AG08395 (cell line): ENCODE measurements around the gene GRID1.
"Not testable (repeated sequence)": the region's sequence is repeated elsewhere in the genome, so short reads cannot be mapped to it uniquely, and the experiment has no call there.

Experiments used
- DNase-seq: peaks from one replicate; pipeline ENCODE4 v3.0.0; 2012; ENCODE audit warnings: mixed read lengths, low spot score

GRID1 gene

DNA sequence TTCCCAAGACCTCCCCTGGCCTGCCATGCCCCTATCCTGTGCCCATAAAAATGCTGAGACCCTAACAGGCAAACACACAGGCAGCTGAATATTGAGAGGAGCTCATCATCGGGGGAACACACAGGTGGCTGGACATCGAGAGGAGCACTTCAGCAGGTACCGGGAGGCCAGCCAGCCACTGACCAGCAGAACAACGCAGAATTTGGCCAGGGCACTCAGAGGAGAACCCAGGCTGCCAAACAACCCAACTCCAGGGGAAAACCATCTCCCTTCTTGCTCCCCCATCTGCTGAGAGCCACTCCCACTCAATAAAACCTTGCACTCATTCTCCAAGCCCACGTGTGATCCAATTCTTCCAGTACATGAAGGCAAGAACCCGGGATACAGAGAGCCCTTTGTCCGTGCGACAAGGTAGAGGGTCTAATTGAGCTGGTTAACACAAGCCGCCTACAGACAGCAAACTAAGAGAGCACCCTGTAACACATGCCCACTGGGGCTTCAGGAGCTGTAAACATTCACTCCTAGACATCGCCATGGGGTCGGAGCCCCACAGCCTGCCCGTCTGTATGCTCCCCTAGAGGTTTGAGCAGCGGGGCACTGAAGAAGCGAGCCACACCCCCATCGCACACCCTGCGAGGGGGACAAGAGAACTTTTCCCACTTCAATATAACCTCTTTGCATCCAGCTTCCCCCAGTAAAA is 258.8 kb downstream of the GRID1 start:
- DNase-seq, result not testable (repeated sequence)

DNA sequence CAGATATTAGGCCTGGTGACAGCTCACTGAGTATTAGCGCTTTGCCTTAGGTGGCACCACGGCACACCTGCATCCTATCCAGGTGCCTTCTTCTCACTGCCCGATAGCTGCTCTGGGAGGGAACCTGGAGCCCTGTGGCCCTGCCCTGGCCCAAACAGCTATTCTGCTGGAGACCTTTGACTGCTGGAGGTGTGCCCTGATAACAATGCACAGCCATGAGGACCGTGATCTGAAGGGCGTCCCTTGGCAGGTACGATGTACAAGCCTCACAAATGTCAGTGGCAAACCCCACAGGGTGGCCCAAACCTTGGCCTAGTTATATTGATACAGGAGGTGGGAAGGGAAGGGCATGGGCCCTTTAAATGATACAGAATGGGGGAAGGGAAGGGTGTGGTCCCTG is 259.5 kb downstream of the GRID1 start:
- no peak for DNase-seq

GRCh38 chr10:86106616-86107015 is 260.0 kb downstream of the GRID1 start:
- no peak for DNase-seq

DNA sequence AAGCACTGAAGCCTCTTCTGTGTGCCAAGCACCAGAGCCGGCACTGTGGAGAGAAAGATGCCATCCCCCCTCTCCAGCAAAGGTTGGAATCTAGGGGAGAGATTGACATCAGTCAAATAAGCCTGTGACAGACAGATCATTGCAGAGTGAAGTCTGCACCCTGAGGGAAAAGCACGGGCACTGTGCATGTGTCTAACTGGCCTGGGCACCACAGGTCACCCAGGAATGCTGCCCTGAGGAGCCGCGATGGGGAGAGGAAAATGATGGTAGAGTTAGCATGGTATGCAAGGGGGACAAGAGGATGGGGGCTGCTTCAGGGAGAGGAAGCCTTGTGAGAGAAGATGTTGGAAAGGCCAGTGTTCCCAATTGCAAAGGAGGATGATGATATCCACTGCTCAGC is 261.0 kb downstream of the GRID1 start:
- DNase-seq, result no peak

- DNase-seq, result no peak
Observed at GRCh38 chr10:86105181-86105580, 261.4 kb downstream of the GRID1 start.

DNA sequence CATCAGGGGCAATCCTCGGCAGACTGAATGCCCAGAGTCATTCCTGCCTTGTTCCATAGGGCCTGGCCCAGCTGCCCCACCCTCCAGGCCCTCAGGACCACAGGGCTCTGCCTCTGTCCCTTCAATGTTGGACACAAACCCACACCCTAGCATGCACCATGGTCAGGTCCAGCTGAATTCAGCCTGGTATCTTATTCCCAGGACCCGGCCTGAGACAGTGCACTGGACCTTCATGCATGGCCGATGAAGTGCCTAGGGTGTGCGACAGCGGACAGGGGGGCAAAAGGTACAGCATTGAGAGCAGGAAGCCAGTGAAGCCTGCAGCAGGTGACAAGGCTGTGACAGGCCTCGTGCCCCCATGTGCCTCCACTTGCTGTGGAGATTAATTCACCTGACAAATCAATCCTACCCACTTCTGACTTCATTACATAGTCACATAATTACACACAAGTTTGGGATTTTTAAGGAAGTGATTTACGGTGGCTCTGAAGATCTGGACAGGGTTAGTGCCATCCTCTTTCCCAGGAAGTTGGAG is 261.9 kb downstream of the GRID1 start:
- no peak for DNase-seq

DNA sequence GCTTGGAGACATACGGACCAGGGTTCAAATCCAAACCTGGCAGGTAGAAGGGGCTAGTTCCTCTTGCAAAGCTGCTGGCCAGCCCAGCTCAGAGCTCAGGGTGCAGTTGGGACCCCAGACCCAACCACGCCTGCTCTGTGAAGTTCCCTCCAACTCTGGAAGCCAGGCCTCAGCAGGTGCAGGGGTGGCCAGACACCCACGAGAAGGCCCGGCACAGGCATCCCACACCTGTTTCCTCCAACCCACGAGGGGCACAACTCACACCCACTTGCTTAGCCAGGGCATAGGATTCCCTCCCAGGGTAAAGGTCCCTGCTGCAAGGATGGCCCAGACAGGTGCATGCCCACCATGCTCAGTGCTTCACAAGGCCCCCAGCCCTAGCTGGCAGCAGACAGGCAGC is 262.4 kb downstream of the GRID1 start:
- DNase-seq, result no peak

DNA sequence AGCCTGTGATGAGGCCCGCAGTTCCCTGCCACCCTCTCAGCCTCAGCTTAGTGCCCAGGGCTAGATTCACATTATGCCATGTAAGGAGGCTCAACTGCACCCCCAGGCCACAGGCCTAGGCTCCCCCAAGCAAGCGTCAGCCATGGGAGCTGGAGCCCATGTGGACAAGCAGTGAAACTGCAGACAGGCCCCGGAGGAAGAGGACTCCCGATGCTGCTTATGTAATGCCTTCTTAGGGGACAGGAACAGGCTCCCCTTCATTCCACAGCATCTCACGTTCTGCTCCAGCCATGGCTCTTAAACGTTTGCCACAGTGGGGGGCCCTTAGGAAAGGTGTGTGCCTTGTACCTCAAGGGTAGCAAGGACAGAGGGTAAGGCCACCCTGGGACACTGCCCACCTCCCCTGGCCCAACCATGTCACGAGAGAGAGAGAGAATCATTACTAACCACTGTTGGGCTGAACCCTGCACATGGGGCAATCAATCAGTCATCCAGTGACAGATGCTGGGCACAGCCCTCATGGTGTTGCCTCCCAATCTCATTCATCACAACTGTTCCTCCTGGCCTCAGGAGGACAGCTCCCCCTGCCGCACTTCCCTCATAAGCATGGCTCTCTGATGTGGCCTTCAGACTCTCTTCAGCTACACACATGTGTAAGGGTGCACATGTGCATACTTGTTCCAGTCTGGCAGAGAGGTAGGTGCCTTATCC is 263.0 kb downstream of the GRID1 start:
- no peak for DNase-seq

DNA sequence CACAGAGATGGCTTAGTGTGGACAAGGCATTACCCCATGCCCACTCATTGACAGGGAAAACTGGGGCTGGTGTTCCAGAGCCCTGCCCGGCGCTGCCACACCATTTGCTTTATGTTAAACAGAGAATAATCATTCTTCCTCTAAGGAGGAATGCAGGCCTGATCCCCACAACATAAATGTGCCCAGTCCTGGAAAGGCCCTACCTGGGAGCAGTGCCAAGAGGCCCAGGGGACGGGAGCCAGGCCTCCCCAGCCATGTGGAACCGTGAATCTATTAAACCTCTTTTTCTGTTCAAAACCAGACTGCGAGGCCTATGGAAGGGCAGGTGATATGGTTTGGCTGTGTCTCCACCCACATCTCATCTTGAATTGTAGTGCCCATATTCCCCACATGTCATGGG is 264.1 kb downstream of the GRID1 start:
- no peak for DNase-seq

GRCh38 chr10:86102031-86102430 is 264.6 kb downstream of the GRID1 start:
- DNase-seq, result no peak

- DNase-seq, result peak; percentile 39
Observed at GRCh38 chr10:86100581-86101061, 266.0 kb downstream of the GRID1 start.

DNA sequence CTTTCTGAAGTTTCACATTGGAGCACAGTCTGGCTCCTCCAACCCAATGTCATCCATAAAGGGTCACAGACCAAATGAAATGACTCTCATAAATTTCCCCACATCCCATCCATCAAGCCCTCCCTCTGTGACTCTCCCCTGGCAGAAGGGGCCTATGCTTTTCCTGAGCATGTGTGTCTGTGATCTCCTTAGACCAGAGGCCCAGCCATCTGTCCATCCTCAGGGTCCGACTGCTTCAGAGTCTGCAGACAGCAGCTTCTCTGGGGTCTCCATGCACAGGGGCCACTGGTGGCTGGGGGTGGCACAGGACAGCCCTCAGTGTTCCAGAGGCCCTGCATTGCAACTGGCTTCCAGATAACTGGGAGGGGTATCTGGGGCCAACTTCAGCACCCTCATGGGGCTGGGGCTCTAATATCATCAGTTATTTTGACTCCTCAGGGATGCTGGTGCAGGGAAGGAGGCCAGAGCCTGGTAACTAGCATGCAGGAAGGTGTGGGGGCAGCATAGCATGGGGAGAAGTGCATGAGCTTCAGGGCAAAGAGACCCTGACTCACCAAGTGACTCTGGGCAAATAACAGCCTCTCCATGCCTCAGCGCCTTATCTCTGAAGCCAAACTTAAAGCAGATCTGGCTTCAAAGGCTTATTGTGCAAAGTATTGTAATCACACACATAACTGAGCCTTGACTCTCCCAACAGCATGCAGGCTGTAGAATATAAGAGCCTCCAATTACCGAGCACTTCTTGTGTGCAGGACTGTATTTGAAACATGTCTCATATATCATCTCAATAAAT is 266.9 kb downstream of the GRID1 start:
- no peak for DNase-seq

GRCh38 chr10:86098187-86098881 is 268.3 kb downstream of the GRID1 start:
- no peak for DNase-seq

- DNase-seq, result not testable (repeated sequence)
Observed at GRCh38 chr10:86095061-86095460, 271.5 kb downstream of the GRID1 start.

GRCh38 chr10:86092311-86092710 is 274.3 kb downstream of the GRID1 start:
- DNase-seq, result not testable (repeated sequence)

DNA sequence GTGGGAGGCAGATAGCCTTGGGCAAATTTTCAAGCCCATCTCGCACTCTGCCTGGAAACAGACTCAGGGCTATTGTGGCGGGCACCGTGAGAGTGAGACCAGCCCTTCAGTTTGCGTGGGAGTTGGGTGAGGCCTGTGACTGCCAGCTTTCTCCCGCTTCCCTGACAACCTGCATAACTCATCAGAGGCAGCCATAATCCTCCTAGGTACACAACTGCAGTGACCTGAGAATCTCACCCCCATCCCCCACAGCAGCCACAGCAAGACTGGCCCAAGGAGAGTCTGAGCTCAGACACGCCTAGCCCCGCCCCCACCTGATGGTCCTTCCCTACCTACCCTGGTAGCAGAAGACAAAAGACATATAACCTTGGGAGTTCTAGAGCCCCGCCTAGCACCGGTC is 275.4 kb downstream of the GRID1 start:
- no peak for DNase-seq

- DNase-seq, result no peak
Observed at GRCh38 chr10:86090807-86091206, 275.8 kb downstream of the GRID1 start.

DNA sequence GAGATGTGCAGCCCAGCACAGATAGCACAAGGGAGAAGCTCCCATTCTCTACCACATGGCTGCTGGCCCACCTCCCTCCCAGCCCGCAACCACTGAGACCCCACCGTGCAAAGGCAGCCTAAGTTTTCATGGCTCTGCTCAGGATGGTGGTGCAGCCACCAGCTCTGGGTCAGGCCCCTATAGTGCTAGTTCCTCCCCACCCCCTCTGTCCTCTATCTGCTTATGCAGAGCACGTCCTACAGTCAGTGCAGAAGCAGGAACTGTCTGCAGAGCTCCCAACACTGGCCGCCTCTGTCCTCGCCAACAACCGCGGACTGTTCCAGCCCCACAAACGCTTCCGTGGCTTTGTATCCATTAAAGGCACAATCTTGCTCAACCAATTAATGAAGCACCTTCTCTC is 278.9 kb downstream of the GRID1 start:
- no peak for DNase-seq

DNA sequence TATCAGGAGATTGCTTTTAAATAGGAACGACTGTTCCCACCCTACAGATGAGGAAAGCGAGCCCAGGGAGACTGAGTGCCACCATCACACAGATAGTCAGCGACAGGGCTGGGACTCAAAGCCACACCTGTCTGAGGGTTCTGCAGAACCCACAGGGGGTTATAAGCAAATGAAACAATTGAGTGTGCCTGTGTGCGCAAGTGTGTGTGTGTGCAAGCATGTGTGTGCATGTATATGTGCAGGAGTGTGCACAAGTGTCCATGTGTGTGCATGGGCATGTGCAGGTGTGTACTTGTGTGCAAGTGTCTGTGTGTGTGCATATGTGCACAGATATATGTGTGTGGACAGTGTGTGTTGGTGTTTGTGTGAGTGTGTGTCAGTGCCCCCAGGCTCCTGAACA is 280.2 kb downstream of the GRID1 start:
- no peak for DNase-seq

DNA sequence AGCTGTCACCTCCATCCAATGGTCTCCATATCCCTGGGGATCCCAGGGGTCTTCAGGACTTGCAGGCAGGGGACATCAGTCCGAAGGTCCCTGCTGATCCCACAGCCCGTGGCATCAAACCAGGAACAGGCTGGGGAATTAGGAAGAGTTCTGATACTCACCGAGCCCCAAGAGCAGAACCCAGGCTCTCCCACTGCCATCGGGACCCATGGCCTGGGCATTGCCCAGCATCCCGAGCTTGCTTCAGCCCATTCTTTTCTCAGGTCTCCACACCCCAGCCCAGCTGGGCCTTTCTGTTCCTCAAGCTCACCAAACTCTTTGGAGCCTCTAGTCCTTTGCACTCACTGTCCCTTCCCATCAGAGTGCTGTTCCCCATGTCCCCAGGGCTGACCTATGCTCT is 280.9 kb downstream of the GRID1 start:
- DNase-seq, result no peak

DNA sequence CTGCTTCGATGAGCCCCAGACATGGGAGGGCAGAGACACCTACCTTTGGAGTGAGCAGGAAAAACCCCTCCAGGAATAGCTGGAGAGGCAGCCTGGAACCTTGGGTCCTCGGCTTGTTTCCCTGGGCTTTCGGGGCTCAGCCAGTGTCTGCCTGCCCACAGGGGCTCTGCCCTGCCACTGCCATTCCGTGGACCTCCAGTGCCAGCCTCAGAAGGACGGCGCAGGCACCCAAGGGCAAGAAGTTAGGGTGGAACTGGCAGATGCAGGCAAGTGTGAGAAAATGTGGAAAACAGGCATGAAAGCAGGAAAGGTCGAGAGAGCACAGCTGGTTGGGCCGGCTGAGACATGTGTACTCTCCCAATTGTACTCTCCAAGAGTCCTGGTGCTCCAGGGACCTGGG is 281.5 kb downstream of the GRID1 start:
- DNase-seq, result no peak

DNA sequence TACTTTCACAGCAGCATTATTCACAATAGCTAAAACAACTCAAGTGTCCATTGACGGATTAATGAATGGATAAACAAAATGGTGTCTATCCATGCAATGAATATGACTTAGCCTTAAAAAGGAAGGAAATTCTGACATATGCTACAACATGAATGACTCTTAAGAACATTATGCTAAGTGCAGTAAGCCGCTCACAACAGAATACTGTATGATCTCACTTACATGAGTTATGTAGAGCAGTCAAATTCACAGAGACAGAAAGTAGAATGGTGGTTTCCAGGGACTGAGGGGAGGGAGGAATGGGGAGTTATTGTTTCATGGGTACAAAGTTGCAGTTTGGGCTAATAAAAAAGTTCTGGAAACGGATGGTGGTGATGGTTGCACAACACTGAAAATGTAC is 282.0 kb downstream of the GRID1 start:
- DNase-seq, result no peak
